DMS153 (cell line): ENCODE data around the gene KCNQ1OT1.

ENCODE experiments used
- DNase-seq: peaks from one replicate; lab custom pipeline; 2025; lab: John Stamatoyannopoulos, UW

Gene KCNQ1OT1

DNA sequence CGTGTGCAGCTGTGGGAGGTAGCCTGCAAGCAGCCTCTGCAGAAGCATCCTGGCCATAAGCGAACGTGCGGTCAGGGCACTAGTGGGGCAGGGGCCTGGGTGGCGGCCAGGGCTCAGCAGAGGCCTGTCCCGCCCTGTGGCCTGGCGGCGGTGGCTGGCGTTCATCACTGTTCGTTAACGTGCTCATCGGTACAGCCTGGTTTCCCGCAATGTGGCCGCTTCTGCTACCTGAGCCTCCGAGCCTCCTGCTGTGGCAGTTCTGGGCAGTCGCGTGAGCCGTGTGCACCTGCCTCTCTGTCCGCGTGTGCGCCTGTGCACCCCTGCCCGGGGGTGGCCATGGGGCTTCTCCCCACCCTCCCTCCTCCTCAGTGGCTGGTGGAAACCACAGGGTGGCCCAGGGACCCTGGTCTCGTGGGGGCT, 117.9 kb downstream of the KCNQ1OT1 start:
- no peak for DNase-seq

DNA sequence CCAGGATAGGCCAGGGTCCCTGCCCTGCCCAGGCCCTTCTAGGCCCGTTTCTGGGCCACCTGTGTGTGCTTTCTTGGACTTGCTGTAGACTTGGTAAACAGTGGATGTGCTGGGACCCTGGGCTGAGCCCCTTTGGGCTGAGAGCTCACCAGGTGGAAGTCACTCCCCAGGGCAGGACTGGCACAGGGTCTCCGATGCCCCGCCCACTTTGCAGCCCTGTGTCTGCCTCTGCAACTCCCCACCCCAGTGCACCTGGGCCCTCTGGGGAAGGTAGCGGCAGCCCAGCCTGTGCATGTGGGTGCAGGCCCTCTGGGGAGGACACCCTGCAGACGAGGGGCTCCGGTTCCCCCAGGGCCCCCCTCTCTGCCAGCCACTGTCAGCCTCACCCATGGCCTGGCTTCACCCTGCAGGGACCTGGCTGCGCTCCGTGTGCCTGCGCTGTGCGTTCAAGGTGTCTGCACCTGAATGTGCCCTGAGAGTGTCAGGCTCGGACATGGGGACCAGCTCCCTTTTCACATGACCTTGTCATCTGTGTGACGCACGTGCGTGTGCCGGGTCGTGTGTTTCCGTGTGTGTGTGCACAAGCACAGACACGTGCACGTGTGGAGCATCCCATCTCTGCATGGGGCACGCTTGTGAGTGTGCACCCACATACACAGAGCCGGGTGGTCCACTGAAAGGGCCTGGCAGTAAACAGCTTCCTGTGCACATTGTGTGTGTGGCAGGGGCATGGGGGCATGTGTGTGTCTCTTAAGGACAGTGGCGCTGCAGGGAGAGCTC, 118.5 kb downstream of the KCNQ1OT1 start:
- DNase-seq, result no peak

DNA sequence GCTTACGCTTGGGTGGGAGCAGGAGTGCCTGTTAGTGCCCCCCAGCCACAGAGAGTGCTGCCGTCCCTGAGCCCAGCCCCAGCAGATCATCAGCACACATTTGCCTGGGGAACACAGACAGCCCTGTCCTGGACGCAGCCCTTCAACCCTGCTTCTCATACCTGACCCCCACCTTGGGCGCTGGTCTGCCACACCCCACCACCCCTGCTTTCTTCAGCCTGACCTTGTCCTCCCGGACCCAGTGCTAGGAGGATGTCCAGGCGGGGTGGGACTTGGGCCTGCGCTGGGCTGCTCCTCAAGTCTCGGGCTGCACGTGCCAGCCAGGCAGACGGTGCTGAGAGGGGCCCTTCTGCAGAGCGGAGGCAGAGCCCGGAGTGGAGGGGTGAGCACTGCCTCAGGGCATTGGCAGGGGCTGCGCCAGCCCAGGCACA, 119.2 kb downstream of the KCNQ1OT1 start:
- no peak for DNase-seq

DNA sequence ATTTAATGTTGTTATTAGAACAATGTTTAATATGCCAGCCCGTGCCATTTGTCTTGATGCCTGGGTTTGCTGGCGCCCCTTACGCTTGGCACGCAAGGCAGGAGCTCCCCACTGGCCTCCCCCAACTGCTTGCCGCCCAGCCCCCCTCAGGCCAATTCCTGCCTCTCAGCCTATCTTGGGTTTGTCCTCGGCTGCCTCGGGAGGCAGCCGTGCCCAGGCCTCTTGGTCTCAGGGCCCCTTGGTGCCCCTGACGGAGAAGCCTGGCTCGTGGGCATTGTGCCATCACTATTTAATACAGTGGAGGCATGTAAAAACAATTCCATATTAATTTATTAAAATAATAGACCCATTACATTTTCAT, 119.8 kb downstream of the KCNQ1OT1 start:
- no peak for DNase-seq

DNA sequence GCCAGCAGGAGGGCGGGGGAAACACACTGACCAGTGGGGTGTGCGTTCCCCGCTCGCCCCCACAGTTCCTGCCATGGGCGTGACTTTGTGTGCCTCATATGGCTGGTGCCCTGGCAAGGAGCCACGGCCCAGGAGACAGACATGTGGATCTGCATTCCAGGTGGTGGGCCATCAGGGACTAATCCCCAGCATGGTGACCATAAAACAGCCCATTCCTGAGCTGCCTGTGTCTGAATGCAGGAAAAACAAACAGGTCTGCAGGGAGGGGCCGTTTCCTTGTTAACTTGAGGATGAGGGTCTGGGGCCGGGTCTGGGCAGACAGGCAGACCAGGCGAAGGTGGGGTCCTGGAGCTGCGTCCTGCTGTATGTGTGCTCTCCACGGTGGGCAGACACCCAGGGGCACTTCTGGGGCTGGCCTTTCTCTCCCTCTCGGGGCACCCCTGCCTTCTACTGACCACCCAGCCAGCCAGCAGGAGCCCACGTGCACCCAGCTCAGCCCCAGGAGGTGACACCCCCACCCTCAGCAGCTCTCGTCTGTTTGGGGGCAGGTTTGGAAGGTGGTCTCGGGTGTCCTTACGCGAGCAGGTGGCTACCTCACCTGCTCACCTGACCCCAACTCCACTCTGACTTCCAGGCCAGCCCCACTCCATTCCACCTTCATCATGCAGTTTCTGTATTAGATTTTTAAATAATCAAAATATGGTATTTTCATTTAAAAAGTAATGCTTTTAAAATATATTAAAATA, 120.3 kb downstream of the KCNQ1OT1 start:
- no peak for DNase-seq

DNA sequence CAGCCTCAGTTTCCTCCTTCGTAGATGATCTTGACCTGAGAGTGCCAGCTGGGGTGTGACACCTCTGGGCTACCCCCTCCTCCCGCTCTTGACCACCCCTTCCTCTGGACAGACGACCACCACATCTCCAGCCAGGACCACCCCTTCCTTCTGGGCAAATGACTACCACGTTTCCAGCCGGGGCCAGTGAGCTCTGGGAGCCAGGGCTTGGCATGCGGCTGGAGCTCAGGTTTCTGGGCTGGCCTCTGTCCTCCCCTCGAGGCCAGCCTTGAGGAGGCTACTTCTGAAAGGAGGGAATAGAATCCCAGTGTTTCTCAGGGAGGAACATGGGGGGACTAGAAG, 120.9 kb downstream of the KCNQ1OT1 start:
- DNase-seq, result no peak

DNA sequence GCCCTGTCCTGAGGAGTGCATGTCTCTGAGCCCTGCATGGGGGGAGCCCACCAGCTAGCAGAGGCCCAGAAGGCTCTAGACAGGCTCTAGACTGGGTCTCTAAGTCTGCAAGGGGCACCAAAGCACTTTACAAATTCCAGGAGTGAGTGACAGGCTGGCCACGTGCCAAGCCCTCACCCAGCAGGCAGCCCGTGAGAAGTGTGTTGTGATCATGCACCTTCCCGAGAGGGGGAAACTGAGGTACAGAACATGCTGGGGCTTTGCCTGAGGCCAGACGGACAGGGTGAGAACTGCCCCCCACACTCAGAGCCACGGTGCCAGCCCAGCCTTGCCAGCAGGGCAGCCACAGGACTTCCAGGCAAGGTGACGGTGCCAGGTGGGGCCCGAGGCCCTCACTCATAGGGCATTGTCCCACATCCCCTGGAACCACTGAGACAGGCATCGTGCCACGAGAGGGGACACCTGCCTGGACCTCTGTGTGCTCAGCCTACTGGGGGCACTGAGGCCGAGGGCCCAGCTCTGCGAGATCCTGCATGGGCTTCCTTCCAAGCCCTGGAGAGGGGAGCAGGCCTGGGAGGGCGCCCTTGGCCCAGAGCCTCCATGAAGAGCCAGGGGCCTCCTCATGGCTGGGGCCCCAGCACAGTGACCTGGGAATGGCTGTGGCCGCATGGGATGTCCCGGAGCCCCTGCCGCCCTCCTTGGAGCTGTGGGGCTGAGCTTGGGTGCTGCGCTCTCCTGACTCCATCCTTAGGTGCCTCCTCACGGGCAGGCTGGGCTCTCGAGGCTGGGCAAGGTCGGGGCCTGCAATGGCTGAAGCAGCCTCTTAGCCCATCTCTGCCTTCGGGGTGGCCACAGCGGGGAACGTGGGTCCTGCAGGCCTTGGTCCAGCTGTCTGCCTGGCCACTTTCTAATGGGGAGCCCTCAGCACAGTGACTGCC, 121.5 kb downstream of the KCNQ1OT1 start:
- DNase-seq, result no peak

DNA sequence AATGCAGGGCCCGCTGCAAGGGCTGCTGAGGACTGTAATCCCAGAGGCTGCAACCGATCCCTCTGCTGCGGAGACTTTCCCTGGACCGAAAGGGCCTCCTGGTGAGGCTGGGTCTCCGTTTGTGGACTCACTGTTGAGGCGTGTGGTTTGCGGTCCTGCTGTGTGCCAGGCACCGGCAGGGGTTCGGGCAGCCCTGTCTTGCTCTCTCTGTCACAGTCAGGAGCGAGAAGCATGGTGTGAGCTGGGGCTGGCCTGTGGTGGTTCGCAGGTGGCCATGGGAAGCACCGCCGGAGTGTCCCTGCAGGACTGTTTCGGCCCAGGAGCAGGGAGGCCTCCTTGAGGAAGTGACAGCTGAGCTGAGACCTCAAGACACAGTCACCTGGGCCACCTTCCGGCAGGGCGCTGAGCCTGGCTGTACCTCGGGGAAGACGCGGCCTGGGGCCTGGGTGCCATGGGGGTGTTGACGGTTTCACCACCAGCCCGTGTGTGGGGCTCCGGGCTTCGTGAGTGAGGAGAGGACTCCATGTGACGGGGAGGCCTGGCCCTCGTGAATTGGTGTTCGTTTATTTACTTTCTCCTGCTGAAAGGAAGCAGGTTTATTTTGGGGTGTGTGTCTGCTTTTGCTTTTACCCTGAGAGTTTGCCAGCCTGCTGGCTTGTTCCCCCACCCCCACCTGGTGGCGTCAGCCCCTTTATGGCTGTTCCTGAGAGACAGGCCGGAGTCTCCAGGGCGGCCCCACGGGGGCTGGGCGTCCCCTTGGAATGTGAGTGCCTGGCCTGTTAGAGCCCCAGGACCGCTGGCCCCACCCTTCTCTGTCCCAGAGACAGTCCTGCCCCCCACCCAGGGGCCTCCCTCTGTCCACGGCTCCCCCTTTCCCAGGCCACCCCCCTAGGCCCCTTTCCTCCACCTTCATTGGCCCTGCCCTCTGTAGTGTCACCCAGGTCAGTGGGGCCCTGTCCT, 122.5 kb downstream of the KCNQ1OT1 start:
- no peak for DNase-seq

DNA sequence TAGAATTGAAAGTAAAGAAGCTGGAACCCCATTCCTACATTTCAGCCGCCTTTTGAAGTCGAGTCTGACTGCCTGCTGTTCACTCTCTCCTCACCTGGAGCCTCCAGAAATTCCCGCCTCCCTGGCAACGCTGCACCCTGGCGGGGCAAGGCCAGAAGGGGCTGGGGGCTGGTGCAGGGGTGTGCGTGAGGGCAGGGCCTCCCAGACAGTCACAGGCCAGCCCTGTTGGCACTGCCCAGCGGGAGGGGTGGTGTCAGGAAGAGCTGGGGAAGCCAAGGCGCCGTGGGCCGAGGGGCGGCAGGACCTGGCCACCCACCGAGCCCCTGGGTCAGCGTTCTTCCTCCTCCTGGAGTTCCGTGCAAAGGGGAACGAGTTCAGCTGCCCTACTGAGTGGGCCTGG, 123.2 kb downstream of the KCNQ1OT1 start:
- DNase-seq, result no peak

DNA sequence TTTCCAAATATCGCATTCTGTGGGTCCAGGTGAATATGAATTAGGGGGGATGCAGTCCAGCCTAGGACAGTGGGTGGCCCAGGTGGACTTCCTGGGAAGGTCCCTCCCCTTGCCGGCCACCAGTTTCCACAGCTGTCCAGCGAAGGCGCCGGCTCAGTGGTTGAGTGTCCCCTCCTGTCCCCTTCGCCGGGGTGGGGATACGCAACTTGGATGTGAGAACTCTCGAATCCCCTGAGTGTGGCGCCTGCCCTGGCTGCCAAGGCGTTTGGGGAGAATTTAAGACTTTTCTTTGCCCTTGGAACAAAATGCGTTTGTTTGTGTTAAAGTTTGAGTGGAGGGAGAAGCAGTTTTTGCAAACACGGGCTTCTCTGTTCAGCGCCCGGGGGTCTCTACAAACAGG, 123.7 kb downstream of the KCNQ1OT1 start:
- no peak for DNase-seq

DNA sequence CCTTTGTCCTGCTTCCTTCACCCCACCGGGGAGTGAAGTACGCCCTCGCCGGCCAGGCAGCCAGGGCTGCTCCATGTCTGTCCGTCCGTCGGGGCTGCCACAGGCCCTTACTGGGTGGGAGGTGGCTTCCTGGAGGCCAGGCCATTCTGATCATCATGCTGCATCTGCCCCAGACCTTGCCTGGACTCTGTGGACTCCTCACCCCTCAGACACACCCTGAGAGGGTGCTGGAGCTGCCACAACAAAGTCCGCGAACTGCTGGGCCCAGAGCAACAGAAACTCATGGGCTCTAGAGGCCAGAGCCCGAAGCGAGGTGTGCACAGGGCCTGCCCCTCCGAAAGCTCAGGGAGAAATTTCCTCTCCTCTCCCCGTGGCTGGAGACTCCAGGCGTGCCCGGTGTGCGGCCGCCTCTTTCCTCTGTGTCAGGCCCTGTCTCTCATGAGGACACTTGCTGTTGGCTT, 124.2 kb downstream of the KCNQ1OT1 start:
- no peak for DNase-seq

DNA sequence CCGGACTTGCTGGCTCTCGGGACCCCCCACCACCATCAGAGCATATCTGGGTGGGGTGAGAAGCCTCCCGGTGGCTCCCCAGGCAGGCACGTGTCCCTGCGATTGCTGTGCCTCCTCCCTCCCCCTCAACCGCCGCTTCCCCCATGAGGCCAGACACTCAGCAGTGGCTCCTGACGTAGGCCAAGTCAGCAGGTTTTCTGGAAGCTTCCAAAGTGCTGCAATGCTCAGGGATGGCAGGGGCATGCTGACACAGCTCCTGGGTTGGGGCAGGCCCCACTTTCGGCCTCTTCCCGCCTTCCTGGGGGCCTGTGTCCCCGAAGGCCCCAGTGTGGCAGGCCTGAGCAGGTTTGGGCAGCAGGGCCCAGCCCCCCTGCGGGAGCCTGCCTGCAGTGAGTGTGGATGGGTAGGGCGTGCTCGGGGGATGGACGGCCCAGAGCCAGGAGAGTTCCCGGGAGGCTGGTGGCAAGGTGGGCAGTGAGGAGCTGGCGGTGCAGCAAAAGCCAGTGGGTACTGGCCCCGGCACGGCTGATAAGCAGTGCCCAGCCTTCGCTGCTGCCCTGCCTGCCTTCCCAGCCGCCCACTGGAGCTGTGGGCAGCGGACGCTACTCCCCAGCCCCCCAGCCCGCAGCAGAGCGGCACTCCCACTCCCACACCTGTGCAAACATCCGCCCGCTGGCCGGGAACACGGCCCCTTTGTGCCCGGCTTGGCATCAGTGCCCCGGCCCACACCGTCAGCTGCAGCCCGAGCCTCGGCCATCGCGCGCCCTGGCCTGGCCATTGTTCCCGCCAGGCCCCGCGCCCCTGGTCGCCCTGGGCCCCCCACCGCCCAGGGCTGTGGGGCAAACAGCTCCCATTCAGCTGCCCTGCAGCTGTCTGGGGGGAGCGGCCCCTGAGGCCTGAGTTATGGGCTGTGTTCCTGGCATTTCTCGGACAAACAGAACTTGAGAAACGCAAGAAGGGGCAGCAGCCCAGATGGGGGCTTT, 125.0 kb downstream of the KCNQ1OT1 start:
- peak; percentile 56 for DNase-seq

DNA sequence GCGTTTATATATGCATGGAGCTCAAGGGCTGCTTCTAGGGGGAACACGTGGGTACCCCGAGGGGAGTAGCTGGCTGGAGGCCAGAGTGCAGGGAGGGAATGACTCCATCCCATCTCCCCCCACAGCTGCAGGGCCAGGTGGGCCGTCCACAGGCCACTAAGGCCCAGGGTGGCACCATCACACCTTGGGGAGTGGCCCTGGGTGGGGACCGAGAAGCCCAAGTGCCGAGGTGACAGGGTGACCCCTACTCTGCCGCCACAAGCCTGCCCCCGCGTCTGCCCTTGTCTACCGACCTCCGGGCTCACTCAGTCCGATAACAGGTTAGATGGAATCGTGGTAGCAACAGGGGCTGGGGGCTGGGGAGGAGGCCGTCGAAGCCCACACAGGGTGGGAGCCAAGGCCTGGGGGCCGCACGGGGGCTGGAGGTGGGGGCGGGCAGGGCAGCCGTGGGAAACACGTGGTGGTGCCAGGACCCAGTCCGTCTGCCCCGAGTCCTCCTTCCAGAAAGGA, 125.7 kb downstream of the KCNQ1OT1 start:
- DNase-seq, result no peak

DNA sequence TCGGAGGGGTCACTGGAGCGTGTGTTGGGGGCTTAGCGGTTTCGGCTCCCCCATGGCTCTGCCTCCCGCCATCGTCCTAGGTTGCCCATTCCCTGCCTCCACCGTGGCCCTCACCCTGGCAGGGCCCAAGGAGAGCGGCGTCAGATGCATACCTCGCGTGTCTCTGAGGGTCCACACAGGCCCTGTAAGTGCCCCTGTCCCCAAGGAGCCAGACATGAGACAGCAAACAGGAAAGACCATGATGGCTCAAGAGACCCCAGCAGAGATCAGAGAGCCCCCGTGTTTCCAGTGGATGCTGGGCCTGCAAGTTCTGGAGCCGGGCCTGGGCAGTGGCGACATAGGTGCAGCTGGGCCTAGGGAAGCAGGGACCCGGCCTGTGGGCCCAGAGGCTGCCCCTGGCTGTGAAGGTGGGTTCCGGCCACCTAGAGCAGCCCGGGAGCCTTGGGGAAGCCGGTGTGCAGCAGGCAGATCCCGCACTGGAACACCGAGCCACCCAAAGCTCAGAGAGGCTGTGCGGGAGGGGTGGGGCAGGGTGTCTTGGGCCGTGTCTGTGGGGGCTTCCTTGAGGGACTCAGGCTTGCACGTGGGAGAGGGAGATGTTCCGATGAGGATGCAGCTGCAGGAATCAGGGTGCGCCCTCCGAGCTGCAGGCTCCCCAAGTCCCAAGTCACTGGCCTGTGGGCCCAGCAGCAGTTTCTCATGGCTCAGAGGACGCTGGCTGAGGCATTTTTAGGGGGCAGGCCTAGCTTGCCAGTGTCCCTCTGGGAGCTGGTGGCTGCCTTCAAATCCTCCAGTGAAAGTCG, 126.4 kb downstream of the KCNQ1OT1 start:
- no peak for DNase-seq

DNA sequence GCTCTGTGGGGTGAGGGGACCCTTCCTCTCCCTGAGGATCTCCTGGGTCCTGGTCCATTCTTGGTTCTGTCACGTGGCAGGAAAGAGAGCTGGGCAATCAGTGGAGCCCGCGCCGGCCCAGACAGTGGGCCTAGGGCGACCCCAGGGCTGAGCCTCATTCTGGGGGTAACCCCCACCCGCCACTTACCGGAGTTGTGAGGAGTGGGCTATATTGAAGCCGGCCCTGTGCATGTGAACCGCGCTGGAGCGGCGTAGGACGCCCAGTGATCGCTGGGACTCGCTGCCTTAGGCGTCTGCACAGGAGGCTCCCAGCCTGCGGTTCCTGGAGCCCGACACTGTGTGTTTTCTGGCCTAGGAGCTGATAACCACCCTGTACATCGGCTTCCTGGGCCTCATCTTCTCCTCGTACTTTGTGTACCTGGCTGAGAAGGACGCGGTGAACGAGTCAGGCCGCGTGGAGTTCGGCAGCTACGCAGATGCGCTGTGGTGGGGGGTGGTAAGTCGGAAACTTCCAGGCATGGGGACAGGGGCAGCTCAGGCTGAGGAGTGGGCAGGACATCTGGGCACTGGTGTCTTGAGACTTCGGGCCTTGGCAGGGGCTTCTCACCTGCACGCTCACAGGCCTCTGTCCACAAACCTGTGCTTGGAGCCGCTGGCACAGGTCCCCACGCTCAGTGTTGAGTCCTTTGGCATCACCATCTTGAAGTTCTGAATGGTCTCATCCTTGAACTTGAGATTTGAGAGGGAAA, 127.1 kb downstream of the KCNQ1OT1 start:
- DNase-seq, result no peak

DNA sequence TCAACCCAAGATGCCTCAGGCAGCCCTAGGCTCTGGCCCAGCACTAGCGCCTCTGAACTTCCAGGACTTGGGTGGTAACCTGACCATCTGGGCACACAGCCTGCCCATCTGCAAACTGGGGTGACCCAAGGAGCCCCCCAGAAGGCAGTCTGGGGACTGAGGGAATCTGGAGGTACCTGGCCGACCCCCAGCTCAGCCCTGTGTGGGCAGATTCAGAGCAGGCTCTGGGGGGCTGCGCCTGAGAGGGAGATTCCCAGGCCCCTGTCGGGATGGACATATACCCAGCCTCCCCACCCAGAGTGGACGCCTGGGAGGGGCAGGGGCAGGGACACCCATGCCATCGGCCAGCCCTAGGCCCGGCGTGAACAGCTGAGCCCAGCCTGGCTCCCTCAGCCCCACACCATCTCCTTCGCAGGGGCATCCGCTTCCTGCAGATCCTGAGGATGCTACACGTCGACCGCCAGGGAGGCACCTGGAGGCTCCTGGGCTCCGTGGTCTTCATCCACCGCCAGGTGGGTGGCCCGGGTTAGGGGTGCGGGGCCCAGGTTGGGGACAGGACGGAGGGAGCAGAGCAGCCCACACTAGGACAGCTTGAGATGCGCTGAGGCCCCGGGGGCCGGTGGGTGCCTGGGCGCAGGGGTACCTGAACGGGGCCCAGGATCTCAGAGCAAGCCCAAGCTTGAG, 128.1 kb downstream of the KCNQ1OT1 start:
- no peak for DNase-seq

DNA sequence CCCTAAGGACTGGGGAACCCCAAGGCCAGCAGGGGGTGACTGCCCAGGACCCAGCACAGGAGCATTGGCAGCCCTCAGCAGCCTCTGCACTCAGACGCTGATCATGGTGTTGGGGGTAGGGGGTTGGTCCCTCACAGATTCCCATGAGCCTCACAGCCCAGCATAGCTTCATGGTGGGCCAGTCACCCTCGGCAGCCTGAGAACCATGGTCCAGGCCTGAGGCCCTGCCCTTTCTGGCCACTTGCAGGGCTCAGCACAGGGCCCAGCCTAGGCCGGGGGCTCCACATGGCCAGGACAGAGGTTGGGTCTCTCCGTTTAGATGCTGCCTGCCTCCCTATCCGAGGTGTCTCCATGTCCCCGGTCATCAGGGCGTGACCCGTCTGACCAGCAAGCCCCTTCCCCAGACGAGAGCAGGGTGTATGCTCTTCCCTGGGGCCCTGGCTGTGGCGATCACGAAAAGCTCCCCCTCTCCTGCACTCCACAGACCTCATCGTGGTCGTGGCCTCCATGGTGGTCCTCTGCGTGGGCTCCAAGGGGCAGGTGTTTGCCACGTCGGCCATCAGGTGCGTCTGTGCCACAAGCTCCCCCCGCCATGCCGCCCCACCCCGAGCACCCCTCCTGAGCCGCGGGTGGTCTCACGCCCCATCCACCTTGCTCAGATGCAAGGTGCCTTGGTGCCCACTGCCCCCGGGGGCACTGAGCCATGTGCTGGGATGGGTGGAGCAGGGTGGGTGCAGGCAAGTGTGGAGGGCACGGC, 128.8 kb downstream of the KCNQ1OT1 start:
- no peak for DNase-seq
